ENCODE measurements around the gene CCDC136.

The CCDC136 gene

GRCh38 chr7:128865996-128866877 is 74.5 kb downstream of the CCDC136 start:
- no peak for FAIRE-seq

GRCh38 chr7:128867241-128867640 is 75.5 kb downstream of the CCDC136 start:
- FAIRE-seq = no peak

DNA sequence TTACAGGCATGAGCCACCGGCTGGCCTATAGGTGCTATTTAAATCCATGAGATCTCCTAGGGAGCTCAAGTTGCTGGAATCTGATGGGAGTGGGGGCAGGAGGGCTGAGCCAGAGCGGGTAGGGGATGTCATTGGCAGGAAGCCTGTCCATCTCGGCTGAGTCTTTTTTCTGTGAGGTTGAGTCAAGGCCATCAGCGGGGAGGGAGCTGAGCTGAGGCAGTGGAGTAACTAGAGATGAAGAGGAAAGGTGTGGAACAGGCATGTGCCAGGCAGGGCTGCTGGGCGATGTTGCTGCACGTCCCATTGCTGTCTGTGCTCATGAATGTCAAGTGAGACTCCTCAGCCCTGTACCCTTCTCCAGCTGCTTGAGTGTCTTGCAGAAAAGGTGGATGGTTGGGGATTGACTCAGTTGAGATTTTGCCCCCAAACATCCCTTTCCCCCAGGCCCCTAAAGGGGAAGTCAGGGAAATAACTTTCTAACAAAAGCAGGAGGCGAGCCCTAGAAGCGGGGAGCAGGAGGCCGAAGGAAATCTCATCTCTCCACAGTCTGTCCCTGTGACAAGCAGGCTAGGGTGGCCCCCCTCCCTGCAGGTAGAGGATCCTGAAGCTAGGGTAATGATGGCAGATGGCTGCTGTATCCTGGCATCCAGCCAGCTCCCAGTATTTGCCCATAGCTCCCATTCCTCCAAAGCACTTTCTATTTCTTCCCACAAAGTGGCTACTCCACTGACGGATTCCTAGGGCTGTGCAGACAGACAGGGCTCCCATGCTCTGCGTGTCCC is 76.3 kb downstream of the CCDC136 start:
- no peak for FAIRE-seq

- no peak for FAIRE-seq
Observed at GRCh38 chr7:128868624-128869137, 76.9 kb downstream of the CCDC136 start.

DNA sequence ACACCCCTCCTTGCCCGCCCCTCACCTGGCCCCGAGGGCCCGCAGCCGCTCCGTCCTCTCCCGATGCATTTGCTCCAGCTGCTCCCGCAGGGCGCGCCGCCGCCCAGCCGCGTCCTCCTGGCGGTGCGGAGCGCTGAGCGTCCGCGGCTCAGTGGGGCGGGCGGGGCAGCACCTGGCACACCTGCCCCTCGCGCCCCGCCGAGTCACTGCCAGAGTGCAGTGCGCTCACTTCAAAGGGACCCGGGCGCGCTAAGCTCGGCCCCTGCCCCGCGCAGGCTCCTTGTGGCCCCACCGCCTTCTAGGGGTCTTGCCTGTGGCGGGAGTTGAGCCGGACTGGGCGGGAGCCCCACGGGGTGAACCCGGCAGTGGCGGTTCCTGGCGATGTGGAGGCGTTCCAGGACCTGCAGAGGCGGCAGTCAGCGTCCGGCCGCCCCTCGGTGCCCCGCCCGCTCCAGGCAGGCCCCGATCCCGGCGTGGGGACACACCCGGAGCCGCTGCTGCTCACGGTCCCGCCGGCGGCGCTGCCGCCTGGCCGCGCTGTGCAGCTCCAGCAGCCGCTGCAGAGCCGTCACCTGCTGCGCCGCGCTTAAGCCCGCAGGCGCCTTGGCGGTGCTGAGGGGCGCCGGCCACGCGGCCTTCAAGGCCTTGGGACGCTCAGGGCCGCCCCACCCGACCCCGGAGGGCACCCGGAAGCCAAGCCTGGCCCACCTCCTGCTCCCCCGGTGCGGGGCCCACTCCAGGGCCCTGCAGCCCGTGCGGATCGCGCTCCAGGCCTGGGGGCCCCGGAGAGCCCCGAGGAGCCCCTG is 77.6 kb downstream of the CCDC136 start:
- FAIRE-seq = no peak

DNA sequence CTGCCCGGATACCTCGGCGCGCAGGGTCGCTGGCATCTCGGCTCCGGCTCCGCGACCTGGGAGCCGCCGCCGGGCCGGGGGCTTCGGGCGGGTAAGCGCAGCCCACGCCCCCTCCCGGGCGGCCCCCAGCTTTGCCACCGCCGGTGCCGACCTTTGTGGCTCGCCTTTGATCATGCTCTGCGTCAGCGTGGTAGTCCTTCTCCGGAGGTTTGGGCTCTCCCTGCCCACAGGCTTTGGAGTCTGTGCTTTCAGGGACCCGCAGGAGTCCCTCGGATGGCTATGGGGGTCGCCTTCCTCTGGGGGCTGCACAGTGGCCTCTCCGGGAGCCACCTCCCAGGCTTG is 78.1 kb downstream of the CCDC136 start:
- FAIRE-seq = no peak

- FAIRE-seq = no peak
Observed at GRCh38 chr7:128871050-128871449, 79.3 kb downstream of the CCDC136 start.
